Stimulated activated naive CD8-positive, alpha-beta T cell treated with anti-CD3 and anti-CD28 coated beads, Interleukin-15, Interleukin-2, amounts not matched to agents 100 U/mL and 50 U/mL, for 24 hours (primary cell): Measurements from ENCODE around the gene DTWD1.
"Not testable (repeated sequence)": the region's sequence is repeated elsewhere in the genome, so short reads cannot be mapped to it uniquely, and the experiment has no call there.

Experiments used
- ATAC-seq: fragments of 150-1000 bp; cut with Tn5 transposase; one replicate; pipeline ENCODE4 v1.10.0; 2021
- DNase-seq: peaks from one replicate; pipeline ENCODE4 v3.0.0; 2021

The DTWD1 gene

GRCh38 chr15:49620658-49621368, at the start of gene DTWD1, which contains the start of gene FAM227B:
Gene DTWD1 (plus strand): TSS chr15:49621048. CDS start chr15:49625168, 4,120 bp downstream.
Gene FAM227B (minus strand): TSS chr15:49620818. CDS start chr15:49615171, 5,647 bp downstream.
- peak; percentile 100 for ATAC-seq

GRCh38 chr15:49573421-49573820, 47.4 kb upstream of the DTWD1 start:
- DNase-seq (no peak), ATAC-seq (no peak)

More at GRCh38 chr15:49620658-49621368, at the start of gene DTWD1, which contains the start of gene FAM227B:
- peak; percentile 89 for DNase-seq

GRCh38 chr15:49589030-49589429, 31.8 kb upstream of the DTWD1 start:
- ATAC-seq = no peak
- no peak for DNase-seq

GRCh38 chr15:49592829-49593316, 28.0 kb upstream of the DTWD1 start:
- ATAC-seq, DNase-seq: not testable (repeated sequence)

- no peak for DNase-seq
- no peak for ATAC-seq
These were observed 16.0 kb upstream of the DTWD1 start for GRCh38 chr15:49604625-49605409.

- ATAC-seq (no peak), DNase-seq (no peak)
These were observed 15.3 kb upstream of the DTWD1 start for GRCh38 chr15:49605588-49605987.

- ATAC-seq = no peak
These were observed 14.3 kb upstream of the DTWD1 start for GRCh38 chr15:49606594-49606993.

GRCh38 chr15:49610157-49610918, 10.5 kb upstream of the DTWD1 start:
- ATAC-seq = no peak
- DNase-seq = no peak

More at GRCh38 chr15:49606594-49606993, 14.3 kb upstream of the DTWD1 start:
- DNase-seq = no peak

GRCh38 chr15:49612240-49612639, 8.6 kb upstream of the DTWD1 start:
- DNase-seq, ATAC-seq: not testable (repeated sequence)

- DNase-seq = no peak
- ATAC-seq = no peak
These were observed 1.6 kb upstream of the DTWD1 start for GRCh38 chr15:49619226-49619625.

- DNase-seq (no peak), ATAC-seq (no peak)
These were observed 649 bp upstream of the DTWD1 start for GRCh38 chr15:49620199-49620598.

- ATAC-seq (no peak), DNase-seq (no peak)
These were observed 558 bp downstream of the DTWD1 start for GRCh38 chr15:49621401-49621811.

- ATAC-seq (no peak), DNase-seq (no peak)
These were observed 1.0 kb downstream of the DTWD1 start for GRCh38 chr15:49621887-49622286.

- ATAC-seq (no peak), DNase-seq (no peak)
These were observed 1.7 kb downstream of the DTWD1 start for GRCh38 chr15:49622561-49622960.

- ATAC-seq (no peak), DNase-seq (no peak)
These were observed 3.2 kb downstream of the DTWD1 start for GRCh38 chr15:49624056-49624455.

GRCh38 chr15:49625460-49626036, 4.7 kb downstream of the DTWD1 start:
- ATAC-seq (no peak), DNase-seq (no peak)

GRCh38 chr15:49627407-49627877, 6.6 kb downstream of the DTWD1 start:
- ATAC-seq (no peak), DNase-seq (no peak)

- no peak for ATAC-seq
- DNase-seq = no peak
These were observed 7.5 kb downstream of the DTWD1 start for GRCh38 chr15:49628379-49628778.

- DNase-seq (no peak), ATAC-seq (no peak)
These were observed 17.0 kb downstream of the DTWD1 start for GRCh38 chr15:49637857-49638256.

GRCh38 chr15:49644364-49644794, 23.5 kb downstream of the DTWD1 start:
- DNase-seq (no peak), ATAC-seq (no peak)

GRCh38 chr15:49645277-49645676, 24.4 kb downstream of the DTWD1 start:
- ATAC-seq = no peak

GRCh38 chr15:49645941-49646340, 25.1 kb downstream of the DTWD1 start:
- ATAC-seq = no peak

More at GRCh38 chr15:49645277-49645676, 24.4 kb downstream of the DTWD1 start:
- no peak for DNase-seq

More at GRCh38 chr15:49645941-49646340, 25.1 kb downstream of the DTWD1 start:
- no peak for DNase-seq
